HG02938 (cell line): Measurements from ENCODE around the gene KBTBD3.

Experiments
- ATAC-seq: cut with Tn5 transposase; IDR thresholded peaks from one replicate; pipeline ENCODE4 v1.9.1; 2021; ENCODE audit warnings: mild to moderate bottlenecking, moderate library complexity; ENCODE audit not compliant: unreplicated experiment

The KBTBD3 gene

GRCh38 chr11:106076919-106077608 lies at the start of gene KBTBD3:
TSS of gene KBTBD3 (minus strand) at chr11:106077347. CDS start at chr11:106059097, 18,250 bp downstream.
- peak; percentile 95 for ATAC-seq

- ATAC-seq = no peak
Measured at GRCh38 chr11:106121570-106122320, 44.6 kb upstream of the KBTBD3 start.

- ATAC-seq = no peak
Measured at GRCh38 chr11:106105986-106106385, 28.8 kb upstream of the KBTBD3 start.

GRCh38 chr11:106101819-106102218 lies 24.7 kb upstream of the KBTBD3 start:
- no peak for ATAC-seq

- no peak for ATAC-seq
Measured at GRCh38 chr11:106101370-106101769, 24.2 kb upstream of the KBTBD3 start.

GRCh38 chr11:106098893-106099553 lies 21.9 kb upstream of the KBTBD3 start:
- ATAC-seq = no peak

- no peak for ATAC-seq
Measured at GRCh38 chr11:106092446-106092845, 15.3 kb upstream of the KBTBD3 start.

GRCh38 chr11:106091480-106092123 lies 14.5 kb upstream of the KBTBD3 start:
- ATAC-seq = peak; percentile 99

- no peak for ATAC-seq
Measured at GRCh38 chr11:106088896-106089295, 11.7 kb upstream of the KBTBD3 start.

- peak; percentile 24 for ATAC-seq
Measured at GRCh38 chr11:106087815-106088435, 10.8 kb upstream of the KBTBD3 start.

GRCh38 chr11:106086850-106087249 lies 9.7 kb upstream of the KBTBD3 start:
- no peak for ATAC-seq

- no peak for ATAC-seq
Measured at GRCh38 chr11:106086135-106086534, 9.0 kb upstream of the KBTBD3 start.

- ATAC-seq = no peak
Measured at GRCh38 chr11:106082096-106082495, 4.9 kb upstream of the KBTBD3 start.

- peak; percentile 25 for ATAC-seq
Measured at GRCh38 chr11:106077609-106078455, 685 bp upstream of the KBTBD3 start, which contains the start of gene AASDHPPT. TSS of gene AASDHPPT (plus strand) at chr11:106077662. CDS start at chr11:106077711, 49 bp downstream.

GRCh38 chr11:106076171-106076918 lies 802 bp downstream of the KBTBD3 start:
- ATAC-seq = peak; percentile 0

GRCh38 chr11:106072804-106073203 lies 4.3 kb downstream of the KBTBD3 start:
- no peak for ATAC-seq

- no peak for ATAC-seq
Measured at GRCh38 chr11:106070606-106071005, 6.5 kb downstream of the KBTBD3 start.

GRCh38 chr11:106063009-106063408 lies 14.1 kb downstream of the KBTBD3 start:
- peak; percentile 61 for ATAC-seq
